IPS DF 6.9 (cell line): Measurements from ENCODE around the gene STK32B.

Source experiments
- DNase-seq: peaks from one replicate; pipeline ENCODE4 v3.0.0-alpha.2; 2013; ENCODE audit warnings: low read depth, low spot score
- H3K27ac ChIP-seq: one replicate; pipeline ENCODE4 v1.5.1; 2013; ENCODE audit warnings: low read length, control low read depth
- H3K27me3 ChIP-seq: 2 replicates; pipeline ENCODE4 v1.6.1; 2013; ENCODE audit warnings: mild to moderate bottlenecking, low read length; ENCODE audit not compliant: control insufficient read depth, insufficient read depth
- H3K36me3 ChIP-seq: 2 replicates; pipeline ENCODE4 v1.6.1; 2013; ENCODE audit warnings: low read length; ENCODE audit not compliant: control insufficient read depth, insufficient read depth
- H3K4me1 ChIP-seq: 2 replicates; pipeline ENCODE4 v1.6.1; 2013; ENCODE audit warnings: low read length; ENCODE audit not compliant: control insufficient read depth, insufficient read depth
- H3K4me3 ChIP-seq: 2 replicates; pipeline ENCODE4 v1.5.1; 2013; ENCODE audit warnings: mild to moderate bottlenecking, low read length
- H3K9me3 ChIP-seq: 2 replicates; pipeline ENCODE4 v1.6.1; 2013; ENCODE audit warnings: low read length, inconsistent platforms; ENCODE audit not compliant: control insufficient read depth, insufficient read depth
- WGBS: extraction: QIAGEN DNeasy Blood & Tissue Kit; methylation state at CpG from one replicate; pipeline ENCODE4 v1.1.7; 2013; ENCODE audit warnings: mixed read lengths, missing lambda C conversion rate; ENCODE audit not compliant: insufficient read length, insufficient coverage; 5-methylcytosine and 5-hydroxymethylcytosine counted together

Gene STK32B

GRCh38 chr4:5134620-5135019 lies 83.3 kb downstream of the STK32B start:
- Histone ChIP-seq H3K27me3 (no peaks in the 10 kb centered on the region), H3K4me1 (peaks cover 2% of the 10 kb centered on the region; the same call in 1 of the 2 replicates), H3K4me3 (no peak overlapping the region), H3K36me3 (no peaks in the 10 kb centered on the region), H3K9me3 (no peaks in the 10 kb centered on the region), H3K27ac (no peak overlapping the region)
- WGBS = no CpG with 5 or more reads among the region's 4 CpGs
- no peak for DNase-seq

GRCh38 chr4:5137226-5137625 lies 85.9 kb downstream of the STK32B start:
- no peaks in the 10 kb centered on the region for H3K27me3 ChIP-seq
- peaks cover 2% of the 10 kb centered on the region; the same call in 1 of the 2 replicates for H3K4me1 ChIP-seq
- no CpG with 5 or more reads among the region's 2 CpGs for WGBS
- no peak overlapping the region for H3K4me3 ChIP-seq
- H3K36me3 ChIP-seq = no peaks in the 10 kb centered on the region
- H3K9me3 ChIP-seq = no peaks in the 10 kb centered on the region
- no peak overlapping the region for H3K27ac ChIP-seq
- DNase-seq = no peak

DNA sequence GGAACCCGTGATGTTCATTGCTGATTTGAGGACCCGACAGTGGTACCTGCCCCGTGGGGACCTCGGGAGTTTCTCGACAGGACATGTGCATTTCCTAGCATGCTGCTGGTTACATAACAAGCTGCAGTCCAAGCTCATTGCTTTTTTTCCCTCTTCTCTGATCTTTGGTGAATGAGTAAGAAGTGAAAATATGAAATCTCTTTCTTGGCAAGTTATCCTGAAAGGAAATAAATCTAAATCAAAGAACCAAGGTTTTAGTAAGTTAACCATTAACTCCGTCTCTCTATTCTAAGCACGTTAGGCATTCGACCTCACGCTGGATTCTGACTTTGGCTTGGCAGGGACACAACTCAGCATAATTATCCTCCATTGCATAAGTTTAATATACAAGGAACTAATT lies 86.6 kb downstream of the STK32B start:
- peaks cover 1% of the 10 kb centered on the region; the same call in 1 of the 2 replicates for H3K4me1 ChIP-seq
- H3K36me3 ChIP-seq = no peaks in the 10 kb centered on the region
- H3K4me3 ChIP-seq = no peak overlapping the region
- H3K9me3 ChIP-seq = no peaks in the 10 kb centered on the region
- DNase-seq = no peak
- no peak overlapping the region for H3K27ac ChIP-seq
- H3K27me3 ChIP-seq = no peaks in the 10 kb centered on the region
- no CpG with 5 or more reads among the region's 9 CpGs for WGBS

DNA sequence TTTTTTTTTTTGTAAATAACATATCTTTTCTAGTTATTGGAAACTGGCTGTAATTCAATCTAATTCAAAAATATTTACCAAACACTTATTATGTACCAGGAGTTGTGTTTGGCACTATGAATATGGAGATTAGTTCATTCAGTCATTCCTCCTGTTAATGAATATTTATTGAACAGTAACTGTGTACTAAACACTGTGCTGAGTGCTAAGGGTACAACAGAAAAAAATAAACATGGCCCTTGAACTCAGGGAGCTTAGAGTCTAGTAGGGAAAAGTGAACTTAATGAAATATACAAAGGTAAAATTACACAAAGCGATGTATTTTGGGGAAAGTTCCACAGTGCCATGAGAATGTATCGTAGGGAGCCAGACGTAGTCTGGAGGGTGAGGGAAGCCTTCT lies 87.1 kb downstream of the STK32B start:
- no CpG with 5 or more reads among the region's 3 CpGs for WGBS
- Histone ChIP-seq H3K27me3 (no peaks in the 10 kb centered on the region), H3K4me1 (no peaks in the 10 kb centered on the region), H3K36me3 (no peaks in the 10 kb centered on the region), H3K27ac (no peak overlapping the region), H3K4me3 (no peak overlapping the region), H3K9me3 (no peaks in the 10 kb centered on the region)
- no peak for DNase-seq

DNA sequence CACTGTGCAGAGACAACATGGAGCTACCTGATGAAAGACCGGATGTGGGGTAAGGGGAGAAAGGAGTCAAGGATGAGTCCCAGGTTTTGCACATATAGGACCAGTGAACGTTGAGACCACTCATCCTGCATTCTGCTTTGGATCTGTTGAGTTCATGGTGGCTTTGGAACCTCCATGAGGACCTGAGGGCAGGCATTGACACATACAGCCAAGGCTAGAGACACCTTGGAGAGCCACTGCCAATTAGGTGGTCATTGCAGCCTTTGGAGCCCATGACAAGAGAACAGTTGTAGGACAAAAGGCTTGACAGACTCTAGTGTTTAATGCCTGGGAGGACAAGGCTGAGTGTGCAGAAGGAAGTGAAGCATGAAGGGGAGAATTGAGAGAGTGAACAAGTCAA lies 87.9 kb downstream of the STK32B start:
- no peak for DNase-seq
- Histone ChIP-seq H3K4me3 (no peak overlapping the region), H3K36me3 (no peaks in the 10 kb centered on the region), H3K4me1 (no peaks in the 10 kb centered on the region), H3K9me3 (no peaks in the 10 kb centered on the region), H3K27me3 (no peaks in the 10 kb centered on the region), H3K27ac (no peak overlapping the region)
- no CpG with 5 or more reads among the region's 2 CpGs for WGBS

GRCh38 chr4:5141802-5142201 lies 90.5 kb downstream of the STK32B start:
- H3K4me3 ChIP-seq = no peak overlapping the region
- no CpG with 5 or more reads among the region's 4 CpGs for WGBS
- H3K9me3 ChIP-seq = no peaks in the 10 kb centered on the region
- DNase-seq = no peak
- no peaks in the 10 kb centered on the region for H3K4me1 ChIP-seq
- no peaks in the 10 kb centered on the region for H3K27me3 ChIP-seq
- H3K36me3 ChIP-seq = no peaks in the 10 kb centered on the region
- no peak overlapping the region for H3K27ac ChIP-seq

DNA sequence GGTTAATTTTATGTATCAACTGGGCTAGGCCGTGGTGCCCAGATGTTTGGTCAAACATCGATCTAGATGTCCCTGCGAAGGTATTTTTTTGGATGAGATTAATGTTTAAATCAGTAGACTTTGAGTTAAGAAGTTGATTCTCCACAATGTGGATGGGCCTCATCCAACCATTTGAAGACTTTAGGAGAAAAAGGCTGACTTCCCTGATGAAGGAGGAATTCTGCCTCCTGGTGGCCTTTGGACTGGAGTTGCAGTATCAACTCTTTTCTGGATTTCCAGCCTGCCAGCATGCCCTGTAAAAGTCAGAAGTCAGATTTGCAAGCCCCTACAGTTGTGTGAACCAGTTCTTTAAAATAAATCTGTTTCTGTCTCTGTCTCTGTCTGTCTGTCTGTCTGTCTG lies 91.4 kb downstream of the STK32B start:
- H3K27me3 ChIP-seq = no peaks in the 10 kb centered on the region
- H3K4me1 ChIP-seq = no peaks in the 10 kb centered on the region
- no peak overlapping the region for H3K4me3 ChIP-seq
- WGBS = no CpG with 5 or more reads among the region's 3 CpGs
- no peaks in the 10 kb centered on the region for H3K36me3 ChIP-seq
- no peaks in the 10 kb centered on the region for H3K9me3 ChIP-seq
- H3K27ac ChIP-seq = no peak overlapping the region
- DNase-seq = peak; percentile 47

DNA sequence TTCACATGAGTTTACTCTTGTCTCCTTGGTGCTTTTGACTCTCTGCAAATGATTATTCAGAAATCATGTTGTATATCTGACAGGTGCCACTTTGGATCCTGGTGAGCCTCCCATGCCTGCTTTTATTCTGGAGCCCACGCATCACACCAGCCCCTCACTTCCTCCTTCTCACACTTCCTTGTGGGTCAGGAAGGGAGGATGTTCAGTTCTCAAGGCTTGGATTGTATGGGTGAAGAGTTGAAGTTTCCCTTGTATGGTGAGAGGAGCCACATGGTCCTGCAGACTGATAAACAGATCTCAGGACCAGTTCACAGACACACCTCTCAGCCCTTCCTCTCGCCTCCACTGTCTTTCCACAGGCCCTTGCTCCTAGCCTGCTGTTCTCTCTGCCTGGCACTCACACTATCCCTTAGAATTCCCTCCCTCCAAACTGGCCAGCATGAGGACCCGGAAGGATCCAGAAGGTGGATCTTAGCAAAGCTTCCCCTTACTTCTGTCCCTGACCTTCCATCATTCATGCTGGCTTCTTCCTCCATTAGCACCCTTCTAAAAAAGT lies 92.1 kb downstream of the STK32B start:
- Histone ChIP-seq H3K36me3 (no peaks in the 10 kb centered on the region), H3K9me3 (no peaks in the 10 kb centered on the region), H3K27ac (no peak overlapping the region), H3K4me1 (no peaks in the 10 kb centered on the region), H3K27me3 (no peaks in the 10 kb centered on the region), H3K4me3 (no peak overlapping the region)
- DNase-seq = no peak
- WGBS = no CpG with 5 or more reads among the region's 3 CpGs

DNA sequence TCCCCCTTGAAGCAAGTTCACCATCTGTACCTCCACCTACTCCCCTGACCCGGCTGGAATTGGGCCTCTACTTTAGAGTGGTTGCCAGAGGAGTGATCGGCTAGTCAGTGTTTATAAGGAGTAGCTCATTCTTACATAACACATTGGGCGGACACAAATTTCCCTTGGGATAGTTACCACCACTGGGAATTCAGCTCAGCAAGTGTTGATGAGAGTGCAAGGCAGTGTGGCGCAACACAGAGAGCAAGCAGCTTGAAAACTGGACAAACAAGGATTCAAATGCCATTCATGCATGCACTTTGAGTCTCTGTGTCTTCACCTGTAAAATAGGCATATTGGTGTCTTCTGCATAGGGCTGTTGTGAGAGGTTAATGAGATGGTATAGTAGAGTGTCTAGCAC lies 92.7 kb downstream of the STK32B start:
- H3K36me3 ChIP-seq = no peaks in the 10 kb centered on the region
- DNase-seq = no peak
- no peaks in the 10 kb centered on the region for H3K4me1 ChIP-seq
- WGBS = no CpG with 5 or more reads among the region's 4 CpGs
- no peaks in the 10 kb centered on the region for H3K27me3 ChIP-seq
- H3K9me3 ChIP-seq = no peaks in the 10 kb centered on the region
- H3K27ac ChIP-seq = no peak overlapping the region
- no peak overlapping the region for H3K4me3 ChIP-seq

DNA sequence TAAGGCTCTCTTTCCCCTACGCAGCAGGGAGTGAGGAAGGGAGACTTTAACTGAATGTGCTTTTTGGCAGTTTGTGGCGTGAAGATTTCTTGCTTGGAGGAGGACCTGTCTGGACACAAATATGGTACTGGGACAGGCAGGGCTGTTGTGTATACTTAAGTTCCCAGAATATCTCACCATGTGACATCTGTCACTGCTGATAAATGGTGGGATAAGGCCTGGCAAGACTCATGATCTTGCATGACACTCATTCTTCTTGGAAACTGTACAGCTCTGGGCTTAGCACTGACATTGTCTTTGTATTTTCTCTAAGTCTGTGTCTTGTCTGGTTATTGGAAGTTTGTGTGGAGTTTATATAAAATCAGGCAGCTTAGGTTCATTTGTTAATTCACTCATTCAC lies 93.1 kb downstream of the STK32B start:
- no peak overlapping the region for H3K4me3 ChIP-seq
- WGBS = no CpG with 5 or more reads among the region's 2 CpGs
- no peak overlapping the region for H3K27ac ChIP-seq
- H3K27me3 ChIP-seq = no peaks in the 10 kb centered on the region
- H3K4me1 ChIP-seq = no peaks in the 10 kb centered on the region
- DNase-seq = no peak
- H3K9me3 ChIP-seq = no peaks in the 10 kb centered on the region
- H3K36me3 ChIP-seq = no peaks in the 10 kb centered on the region

DNA sequence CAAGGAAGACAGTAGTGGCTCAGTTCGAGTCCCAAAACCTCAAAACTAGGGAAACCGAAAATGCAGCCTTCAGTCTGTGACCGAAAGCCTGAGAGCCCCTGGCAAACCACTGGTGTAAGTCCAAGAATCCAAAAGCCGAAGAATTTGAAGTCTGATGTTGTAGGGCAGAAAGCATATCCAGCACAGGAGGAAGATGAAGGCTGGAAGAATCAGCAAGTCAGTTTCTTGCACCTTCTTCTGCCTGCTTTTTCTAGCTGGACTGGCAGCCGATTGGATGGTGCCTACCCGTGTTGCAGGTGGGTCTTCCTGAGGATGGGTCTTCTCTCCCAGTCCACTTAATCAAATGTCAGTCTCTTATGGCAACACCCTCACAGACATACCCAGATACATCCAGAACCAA lies 95.0 kb downstream of the STK32B start:
- Histone ChIP-seq H3K4me1 (no peaks in the 10 kb centered on the region), H3K27me3 (no peaks in the 10 kb centered on the region), H3K36me3 (no peaks in the 10 kb centered on the region), H3K4me3 (no peak overlapping the region), H3K27ac (no peak overlapping the region), H3K9me3 (no peaks in the 10 kb centered on the region)
- WGBS = no CpG with 5 or more reads among the region's 6 CpGs
- no peak for DNase-seq
